K562 (cell line): Measurements from ENCODE around the gene LRP2. TPM values are rescaled to one million over a fixed set of nuclear protein-coding genes. Genes with fewer than 3 reads are reported as not detected.
A peak's percentile ranks its signal among the peaks of the same experiment; 100 is the strongest.

ENCODE experiments used
- BDP1 ChIP-seq: IDR thresholded peaks from 3 replicates; pipeline ENCODE4 v1.6.1; 2011; ENCODE audit not compliant: insufficient read length, insufficient read depth
- CBX2 ChIP-seq: fragments of 200-600 bp; sonication (generic); IDR thresholded peaks from one replicate; pipeline ENCODE4 v1.6.1; 2012; ENCODE audit warnings: mild to moderate bottlenecking, low read length, inconsistent platforms; ENCODE audit not compliant: insufficient read depth, poor library complexity, severe bottlenecking
- CBX8 ChIP-seq: fragments of 200-600 bp; sonication (generic); IDR thresholded peaks from 2 replicates; pipeline ENCODE4 v1.6.1; 2012; ENCODE audit warnings: borderline replicate concordance, mixed run types, low read depth, mild to moderate bottlenecking, moderate library complexity, mixed read lengths, low read length, control low read depth, inconsistent platforms; ENCODE audit not compliant: poor library complexity, severe bottlenecking; ENCODE audit errors: extremely low read depth
- COPS2 ChIP-seq: fragments of 450-650 bp; conservative IDR thresholded peaks from 2 replicates; pipeline ENCODE4 v1.6.1; 2016; ENCODE audit warnings: mild to moderate bottlenecking, moderate library complexity
- DACH1 ChIP-seq: fragments of 450-650 bp; IDR thresholded peaks from 2 replicates; pipeline ENCODE4 v1.6.1; 2018; ENCODE audit not compliant: partially characterized antibody
- ERF ChIP-seq: fragments of 450-650 bp; formaldehyde crosslinking; IDR thresholded peaks from 2 replicates; pipeline ENCODE4 v1.4.0; 2020; ENCODE audit warnings: mild to moderate bottlenecking, mixed read lengths
- HNRNPH1 ChIP-seq: fragments of 200-400 bp; formaldehyde crosslinking; optimal IDR thresholded peaks from 2 replicates; pipeline ENCODE3; 2017; ENCODE audit warnings: low read depth, mild to moderate bottlenecking, low read length, moderate library complexity
- IRF9 ChIP-seq: fragments of 450-650 bp; IDR thresholded peaks from 2 replicates; pipeline ENCODE4 v1.6.1; 2016; ENCODE audit warnings: missing biosample characterization, missing genetic modification characterization
- KHSRP ChIP-seq: fragments of 450-650 bp; IDR thresholded peaks from 2 replicates; pipeline ENCODE4 v1.6.1; 2017
- L3MBTL2 ChIP-seq: fragments of 450-650 bp; IDR thresholded peaks from 2 replicates; pipeline ENCODE4 v1.6.1; 2016; ENCODE audit warnings: mild to moderate bottlenecking, moderate library complexity
- LCOR ChIP-seq: sonication (generic); formaldehyde crosslinking; IDR thresholded peaks from 2 replicates; pipeline ENCODE4 v1.8.0; 2022; ENCODE audit warnings: mild to moderate bottlenecking, missing genetic modification reagents
- MEIS2 ChIP-seq: fragments of 450-650 bp; IDR thresholded peaks from 2 replicates; pipeline ENCODE4 v1.6.1; 2014; ENCODE audit warnings: mild to moderate bottlenecking; ENCODE audit not compliant: partially characterized antibody
- MIER1 ChIP-seq: fragments of 450-650 bp; IDR thresholded peaks from 2 replicates; pipeline ENCODE4 v1.6.1; 2016; ENCODE audit warnings: antibody characterized with exemption, mild to moderate bottlenecking, low read depth
- MLLT1 ChIP-seq, 2 experiments: fragments of 450-650 bp; IDR thresholded peaks; 2 replicates each; pipeline ENCODE4 v1.6.1; 2016
- MYBL2 ChIP-seq, 2 experiments: fragments of 450-650 bp in 1 of 2; sonication (generic) in 1 of 2; formaldehyde crosslinking in 1 of 2; IDR thresholded peaks; 2 replicates each; pipeline versions ENCODE4 v1.6.1 to v1.8.1; 2017 to 2022; ENCODE audit warnings: borderline replicate concordance in 1 of 2, inconsistent platforms in 1 of 2, low read depth in 1 of 2, mild to moderate bottlenecking in 1 of 2, missing genetic modification reagents in 1 of 2, moderate library complexity in 1 of 2
- NFIC ChIP-seq: fragments of 450-650 bp; IDR thresholded peaks from 2 replicates; pipeline ENCODE4 v1.6.1; 2017; ENCODE audit warnings: mild to moderate bottlenecking, inconsistent platforms
- NR1H2 ChIP-seq: sonication (generic); formaldehyde crosslinking; IDR thresholded peaks from 2 replicates; pipeline ENCODE4 v1.4.0; 2020; ENCODE audit warnings: mild to moderate bottlenecking, missing genetic modification reagents
- PRMT5 ChIP-seq: sonication (generic); formaldehyde crosslinking; IDR thresholded peaks from 2 replicates; pipeline ENCODE4 v1.5.0; 2020; ENCODE audit warnings: missing genetic modification reagents
- RBM22 ChIP-seq: fragments of 200-400 bp; formaldehyde crosslinking; IDR thresholded peaks from 2 replicates; pipeline ENCODE4 v1.6.1; 2018; ENCODE audit warnings: low read length, low read depth; ENCODE audit not compliant: poor library complexity, severe bottlenecking
- RHOXF2B ChIP-seq: fragments of 250-450 bp; sonication (Bioruptor Pico); conservative IDR thresholded peaks from 2 replicates; pipeline ENCODE4 v1.5.1; 2021
- STAG1 ChIP-seq: sonication (generic); formaldehyde crosslinking; IDR thresholded peaks from 2 replicates; pipeline ENCODE4 v1.5.0; 2020; ENCODE audit warnings: missing genetic modification reagents, borderline replicate concordance
- ZBTB5 ChIP-seq: fragments of 450-650 bp; IDR thresholded peaks from 2 replicates; pipeline ENCODE4 v1.6.1; 2017; ENCODE audit warnings: antibody characterized with exemption
- ZNF124 ChIP-seq: sonication (generic); formaldehyde crosslinking; IDR thresholded peaks from 2 replicates; pipeline ENCODE4 v1.8.1; 2022; ENCODE audit warnings: missing genetic modification reagents
- ZNF589 ChIP-seq: fragments of 200-800 bp; sonication (Bioruptor generic); IDR thresholded peaks from 2 replicates; pipeline ENCODE4 v1.6.1; 2016; ENCODE audit warnings: low read depth, missing genetic modification characterization, missing compliant biosample characterization
- polyA plus RNA-seq, 8 experiments: library from polyadenylated mRNA; depleted of rRNA in 4 of 8; stranded (reverse) in 5 of 8; unstranded in 3 of 8; fragments of >200 nt; fragmentation: Nextera tagmentation in 2 of 8; fragmentation: Illumina TruSeq in 1 of 8; extraction: Ambion mirVana in 2 of 8; extraction: Trizol in 1 of 8; gene quantifications; 2 replicates each; pipeline versions ENCODE4 v1.2.1 to v1.2.3, GENCODE V29; 2011 to 2014; ENCODE audit warnings: inconsistent platforms in 1 of 8, missing spikeins in 1 of 8
- total RNA-seq, 7 experiments: library from RNA; depleted of rRNA in 6 of 7; stranded (reverse); fragments of >200 nt in 6 of 7; fragmentation: Illumina TruSeq in 2 of 7; extraction: Trizol in 2 of 7; gene quantifications; 2 replicates each; pipeline versions ENCODE4 v1.2.1 to v1.2.3, GENCODE V29; 2011 to 2021; ENCODE audit warnings: low replicate concordance in 1 of 7

The LRP2 gene
- total and polyA plus RNA-seq, 9 of the 15 experiments (the other 6 are each of a cell fraction or from before 2014, with no cell fraction given), result 0.04 to 0.18 (median 0.11) TPM; not detected in 1

- TF ChIP-seq ZNF589 (CRISPR knock-in tag) (no peak), NR1H2 (CRISPR knock-in tag) (no peak), CBX8 (no peak), MIER1 (no peak), RHOXF2B (CRISPR knock-in tag) (no peak), NFIC (no peak), DACH1 (peak; percentile 70), IRF9 (tag) (no peak), RBM22 (no peak), PRMT5 (CRISPR knock-in tag) (no peak), ZNF124 (CRISPR knock-in tag) (no peak), L3MBTL2 (no peak), MYBL2 (IDR thresholded peaks at IDR 0.05; ENCODE audit: low read depth) (no peak), MYBL2 (CRISPR knock-in tag; IDR thresholded peaks at IDR 0.05; ENCODE audit: borderline replicate concordance) (no peak), STAG1 (CRISPR knock-in tag) (no peak), BDP1 (no peak), ZBTB5 (no peak), ERF (CRISPR knock-in tag) (no peak), HNRNPH1 (no peak), CBX2 (no peak), LCOR (CRISPR knock-in tag) (0 out of 2 replicates have a peak, but pooled peaks have one; percentile 21), COPS2 (no peak), MLLT1 (IDR thresholded peaks at IDR 0.05) (no peak), MEIS2 (peak; percentile 32), KHSRP (no peak)
Measured at GRCh38 chr2:169131587-169132512, 230.5 kb downstream of the LRP2 start (continued).
